Measurements from ENCODE around the gene KDM4F. TPM values are rescaled to one million over a fixed set of nuclear protein-coding genes. Genes with fewer than 3 reads are reported as not detected.

Gene KDM4F
- total and polyA plus RNA-seq, 2 of the 8 experiments (the other 6 are each of a cell fraction or from before 2014, with no cell fraction given) = not detected

- H2BK15ac ChIP-seq (ENCODE audit: low read length) = no peak overlapping the region
- no peak overlapping the region for H3K27ac ChIP-seq (ENCODE audit: low read depth, low read length)
- H4K20me1 ChIP-seq (replicated peaks in 1 of 2; ENCODE audit: control insufficient read depth in 1 of 2, insufficient read depth in 2 of 2, low read length in 2 of 2) = no peaks in the 10 kb centered on the region
- no peak overlapping the region for H3K56ac ChIP-seq (replicated peaks; ENCODE audit: insufficient read length, low read depth, low read length)
- no peak overlapping the region for H2BK5ac ChIP-seq (ENCODE audit: low read depth, low read length)
- H3K18ac ChIP-seq (ENCODE audit: extremely low read depth, low read length) = no peak overlapping the region
- H3K27me3 ChIP-seq (replicated peaks in 1 of 4; ENCODE audit: control insufficient read depth in 3 of 4, extremely low read depth in 1 of 4, insufficient read depth in 3 of 4, low read length in 3 of 4) = no peaks in the 10 kb centered on the region
- DNase-seq (ENCODE audit: low read depth in 1 of 2, low spot score in 2 of 2) (no peak), FAIRE-seq (no peak)
- no peak overlapping the region for H3K14ac ChIP-seq (ENCODE audit: insufficient read length)
- H2AFZ ChIP-seq (ENCODE audit: low read length) = no peak overlapping the region
- ChIA-PET CTCF (ENCODE audit: partially characterized antibody) (interaction anchor here (1.2 kb wide), 1 partner anchor 20 kb away, joined by 3 read pairs; no protein-coding TSS in a partner anchor), POLR2A (ENCODE audit: partially characterized antibody) (no interaction called here)
- H4K91ac ChIP-seq (replicated peaks; ENCODE audit: insufficient read length, low read length) = no peak overlapping the region
- no peak overlapping the region for H4K5ac ChIP-seq (ENCODE audit: insufficient read length, low read depth, low read length)
- no peak overlapping the region for H2AK5ac ChIP-seq (ENCODE audit: low read depth, low read length)
- no peaks in the 10 kb centered on the region for H3K36me3 ChIP-seq (ENCODE audit: control insufficient read depth in 2 of 4, insufficient read depth in 4 of 4, low read length in 3 of 4)
- no peak overlapping the region for H3K4me2 ChIP-seq (ENCODE audit: insufficient read depth in 1 of 2, low read depth in 2 of 2, low read length in 2 of 2)
- no peak overlapping the region for H2BK120ac ChIP-seq (replicated peaks; ENCODE audit: low read depth, low read length)
- no peak overlapping the region for H2BK20ac ChIP-seq (ENCODE audit: low read length)
- no peak overlapping the region for H3K23ac ChIP-seq (ENCODE audit: insufficient read length)
- H3K9me3 ChIP-seq (ENCODE audit: insufficient read depth in 2 of 2, low read depth in 1 of 2, low read length in 1 of 2) = no peaks in the 10 kb centered on the region
- 88% methylated on average over 1 of the region's 1 CpG; no CpG with 5 or more reads in 1 of the 2 experiments for WGBS, 2 experiments (ENCODE audit: extremely low coverage in 1 of 2, insufficient coverage in 1 of 2, insufficient read length in 1 of 2, insufficient replicate concordance in 2 of 2, low coverage in 1 of 2, low lambda C conversion rate in 2 of 2, missing lambda C conversion rate in 1 of 2)
- H3K4me1 ChIP-seq (replicated peaks in 1 of 4; ENCODE audit: control insufficient read depth in 3 of 4, insufficient read depth in 4 of 4, low read length in 3 of 4) = no peaks in the 10 kb centered on the region
- H2BK12ac ChIP-seq (ENCODE audit: low read depth, low read length) = no peak overlapping the region
- no peaks in the 10 kb centered on the region for H3K79me2 ChIP-seq (ENCODE audit: control insufficient read depth in 1 of 2, insufficient read depth in 2 of 2, low read length in 2 of 2)
- H3K4ac ChIP-seq (replicated peaks; ENCODE audit: insufficient read length, low read depth, low read length) = no peak overlapping the region
- no peaks in the 10 kb centered on the region for H3K23me2 ChIP-seq (ENCODE audit: low read depth, low read length)
- no peaks in the 10 kb centered on the region for H3K79me1 ChIP-seq (ENCODE audit: low read depth, low read length)
- H3K4me3 ChIP-seq (ENCODE audit: extremely low read depth in 1 of 4, insufficient read depth in 2 of 4, low read depth in 3 of 4, low read length in 4 of 4) = no peak overlapping the region
- H3K9ac ChIP-seq (replicated peaks in 1 of 4; ENCODE audit: extremely low read depth in 1 of 4, low read depth in 3 of 4, low read length in 3 of 4) = no peak overlapping the region; a peak in 1 of 7 replicates
- H4K8ac ChIP-seq (ENCODE audit: extremely low read depth, insufficient read depth, low read length) = no peak overlapping the region
- TF ChIP-seq RNF2 (IDR thresholded peaks at IDR 0.05; ENCODE audit: borderline replicate concordance, low read depth, low read length, missing control alignments, poor library complexity, severe bottlenecking) = no peak
These were observed 43.6 kb upstream of the KDM4F start for GRCh38 chr11:95005642-95006041.
